Spleen (tissue), 7 donors: ENCODE measurements around the gene PKHD1.

Experiments used
- CTCF ChIP-seq, 11 experiments: fragments of 200-600 bp in 7 of 11; fragments of 450-650 bp in 4 of 11; sonication (generic) in 4 of 11; IDR thresholded peaks in 8 of 11; conservative IDR thresholded peaks in 3 of 11; 1 replicate in 7 of 11; 2 replicates in 4 of 11; pipeline versions ENCODE4 v1.4.0 to v1.8.0; 2016 to 2021; ENCODE audit warnings: antibody characterized with exemption in 11 of 11, inconsistent platforms in 4 of 11, mild to moderate bottlenecking in 1 of 11
- POLR2A ChIP-seq, 3 donors: fragments of 450-650 bp; IDR thresholded peaks; one replicate each; pipeline ENCODE4 v1.5.1; 2017; ENCODE audit warnings: antibody characterized with exemption in 3 of 3, mild to moderate bottlenecking in 1 of 3
- POLR2AphosphoS5 ChIP-seq, 3 donors: sonication (generic); formaldehyde crosslinking; IDR thresholded peaks; one replicate each; pipeline ENCODE4 v1.5.1; 2017; ENCODE audit warnings: antibody characterized with exemption in 3 of 3
- donor health status: DM: no; HTN: no; CAD: no; lungs with moderate emphysema.
- donor health status: DM: no; HTN: no; CAD: no.
- donor health status: DM: no; HTN: no; CAD: no.

GRCh38 chr6:51648236-51648635 lies 439.2 kb downstream of the PKHD1 start:
- no peak for TF ChIP-seq CTCF (IDR thresholded peaks at IDR 0.05 in 8 of 11, conservative IDR thresholded peaks at IDR 0.05 in 3 of 11)
- TF ChIP-seq POLR2A (IDR thresholded peaks at IDR 0.05) = no peak
- TF ChIP-seq POLR2AphosphoS5 (IDR thresholded peaks at IDR 0.05) = no peak
